ENCODE results near the gene UXT. TPM values are rescaled to one million over a fixed set of nuclear protein-coding genes. Genes with fewer than 3 reads are reported as not detected.

UXT gene
- total RNA-seq, 2 experiments from 2014 or later: 188 to 197 TPM

DNA sequence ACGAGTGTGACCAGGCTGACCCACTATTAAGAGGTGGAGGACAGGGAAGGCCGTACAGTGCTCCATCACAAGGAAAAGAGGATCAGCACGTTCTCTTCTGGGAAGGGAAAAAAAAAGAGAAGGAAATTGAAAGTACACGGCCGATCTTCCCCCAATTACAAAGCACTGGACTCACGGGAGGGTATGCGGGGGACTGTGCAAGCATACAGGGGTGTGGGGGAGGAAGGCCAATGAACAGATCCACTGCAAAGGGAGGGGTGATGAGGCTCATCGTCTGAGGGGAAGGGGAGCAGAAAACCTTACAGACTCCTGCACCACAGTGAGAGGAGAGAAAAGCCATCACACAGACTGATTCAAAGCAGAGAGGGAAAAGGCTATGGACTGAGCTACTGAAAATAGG, 9.7 kb downstream of the UXT start:
- Histone ChIP-seq H3K4me3 (ENCODE audit: low read length) (peak overlapping the region; percentile 83), H3K9me3 (ENCODE audit: control insufficient read depth in 1 of 2, insufficient read depth in 1 of 2, low read length in 2 of 2) (no peaks in the 10 kb centered on the region), H3K4me1 (ENCODE audit: insufficient read depth, low read length) (peaks cover 33% of the 10 kb centered on the region), H3K27ac (ENCODE audit: low read depth in 1 of 2, low read length in 2 of 2) (no peak overlapping the region), H3K27me3 (ENCODE audit: control insufficient read depth in 1 of 2, insufficient read depth in 2 of 2, low read length in 2 of 2) (no peaks in the 10 kb centered on the region), H3K36me3 (ENCODE audit: insufficient read depth, low read length) (peaks cover 24% of the 10 kb centered on the region)
- Mint-ChIP-seq H3K27me3 (no peaks in the 10 kb centered on the region), H3K4me3 (peak overlapping the region; percentile 91), H3K4me1 (ENCODE audit: low read depth) (peaks cover 47% of the 10 kb centered on the region), H3K36me3 (ENCODE audit: low read depth) (peaks cover 67% of the 10 kb centered on the region), H3K27ac (peak overlapping the region; percentile 89), H3K9me3 (no peaks in the 10 kb centered on the region)
- CTCF ChIA-PET: no interaction called here
- DNase-seq (no peak), ATAC-seq (ENCODE audit: poor library complexity) (no peak)
- TF ChIP-seq, protein P1, sequence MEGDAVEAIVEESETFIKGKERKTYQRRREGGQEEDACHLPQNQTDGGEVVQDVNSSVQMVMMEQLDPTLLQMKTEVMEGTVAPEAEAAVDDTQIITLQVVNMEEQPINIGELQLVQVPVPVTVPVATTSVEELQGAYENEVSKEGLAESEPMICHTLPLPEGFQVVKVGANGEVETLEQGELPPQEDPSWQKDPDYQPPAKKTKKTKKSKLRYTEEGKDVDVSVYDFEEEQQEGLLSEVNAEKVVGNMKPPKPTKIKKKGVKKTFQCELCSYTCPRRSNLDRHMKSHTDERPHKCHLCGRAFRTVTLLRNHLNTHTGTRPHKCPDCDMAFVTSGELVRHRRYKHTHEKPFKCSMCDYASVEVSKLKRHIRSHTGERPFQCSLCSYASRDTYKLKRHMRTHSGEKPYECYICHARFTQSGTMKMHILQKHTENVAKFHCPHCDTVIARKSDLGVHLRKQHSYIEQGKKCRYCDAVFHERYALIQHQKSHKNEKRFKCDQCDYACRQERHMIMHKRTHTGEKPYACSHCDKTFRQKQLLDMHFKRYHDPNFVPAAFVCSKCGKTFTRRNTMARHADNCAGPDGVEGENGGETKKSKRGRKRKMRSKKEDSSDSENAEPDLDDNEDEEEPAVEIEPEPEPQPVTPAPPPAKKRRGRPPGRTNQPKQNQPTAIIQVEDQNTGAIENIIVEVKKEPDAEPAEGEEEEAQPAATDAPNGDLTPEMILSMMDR (IDR thresholded peaks at IDR 0.05): no peak
- POLR2A ChIA-PET: interaction anchor here (1.2 to 1.8 kb wide), 3 partner anchors 20 to 504 kb away, joined by 4 to 5 read pairs (median 4); partner anchors contain the start of genes CFP, RBM10 and USP11
- intact Hi-C loops (cut with DNase I, micrococcal nuclease): loop anchor here in 1 of 2 experiments (5.0 to 10.0 kb wide), 3 partner anchors 162 to 457 kb away; partner anchors contain the start of gene UBA1

DNA sequence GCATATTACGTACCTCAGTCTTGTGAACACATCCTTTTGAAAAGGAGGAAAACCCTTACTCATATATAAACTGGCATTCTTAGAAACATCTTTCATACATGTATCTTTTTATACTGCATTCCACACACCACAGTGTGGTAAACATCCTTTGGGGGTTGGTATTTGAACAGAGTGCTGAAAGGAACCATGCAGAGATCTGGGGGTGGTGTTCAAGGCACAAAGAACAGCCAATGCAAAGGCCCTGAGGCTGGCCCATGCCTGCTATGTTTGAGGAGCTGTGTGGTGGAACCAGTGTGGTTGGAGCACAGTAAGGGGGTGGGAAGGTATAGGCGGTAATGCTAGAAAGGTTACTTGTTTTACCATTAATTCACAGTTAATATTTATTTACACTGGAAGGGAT, 10.6 kb downstream of the UXT start:
- H3K27ac ChIP-seq (ENCODE audit: low read depth in 1 of 2, low read length in 2 of 2): no peak overlapping the region
- TF ChIP-seq, protein P1 (IDR thresholded peaks at IDR 0.05): no peak
- H3K4me1 ChIP-seq (ENCODE audit: insufficient read depth, low read length): peaks cover 36% of the 10 kb centered on the region
- Mint-ChIP-seq H3K4me3 (peak overlapping the region; percentile 91), H3K9me3 (no peaks in the 10 kb centered on the region), H3K27me3 (no peaks in the 10 kb centered on the region), H3K4me1 (ENCODE audit: low read depth) (peaks cover 54% of the 10 kb centered on the region), H3K27ac (peak overlapping the region; percentile 89), H3K36me3 (ENCODE audit: low read depth) (peaks cover 71% of the 10 kb centered on the region)
- H3K4me3 ChIP-seq (ENCODE audit: low read length): no peak overlapping the region
- intact Hi-C loops (cut with DNase I, micrococcal nuclease): loop anchor here in 1 of 2 experiments (5.0 to 10.0 kb wide), 3 partner anchors 161 to 456 kb away; partner anchors contain the start of gene UBA1
- ChIA-PET POLR2A (interaction anchor here (1.2 to 1.8 kb wide), 3 partner anchors 19 to 503 kb away, joined by 4 to 5 read pairs (median 4); partner anchors contain the start of genes CFP, RBM10 and USP11), CTCF (no interaction called here)
- H3K36me3 ChIP-seq (ENCODE audit: insufficient read depth, low read length): peaks cover 20% of the 10 kb centered on the region
- H3K9me3 ChIP-seq (ENCODE audit: control insufficient read depth in 1 of 2, insufficient read depth in 1 of 2, low read length in 2 of 2): no peaks in the 10 kb centered on the region
- DNase-seq (no peak), ATAC-seq (ENCODE audit: poor library complexity) (no peak)
- no peaks in the 10 kb centered on the region for H3K27me3 ChIP-seq (ENCODE audit: control insufficient read depth in 1 of 2, insufficient read depth in 2 of 2, low read length in 2 of 2)

DNA sequence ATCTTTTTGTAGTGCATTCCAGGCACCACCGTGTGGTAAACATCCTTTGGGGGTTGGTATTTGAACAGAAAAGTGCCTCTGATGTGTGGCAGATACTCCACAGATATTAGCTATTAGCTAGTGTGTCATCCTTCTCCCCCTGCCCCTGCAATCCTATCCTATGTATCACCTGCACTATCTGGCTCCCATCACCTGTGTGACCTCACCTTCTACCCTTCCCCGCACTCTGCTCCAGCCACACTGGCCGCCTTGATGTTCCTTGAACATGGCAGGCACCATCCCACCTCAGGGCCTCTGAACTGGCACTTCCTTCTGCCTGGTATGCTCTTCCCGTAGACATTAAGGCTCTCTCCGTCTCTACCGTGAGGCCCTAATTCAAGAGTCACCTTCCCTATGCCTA, 12.3 kb downstream of the UXT start:
- no peaks in the 10 kb centered on the region for H3K27me3 Mint-ChIP-seq
- H3K9me3 Mint-ChIP-seq: no peaks in the 10 kb centered on the region
- Histone ChIP-seq H3K27me3 (ENCODE audit: control insufficient read depth in 1 of 2, insufficient read depth in 2 of 2, low read length in 2 of 2) (no peaks in the 10 kb centered on the region), H3K36me3 (ENCODE audit: insufficient read depth, low read length) (peaks cover 14% of the 10 kb centered on the region), H3K4me3 (ENCODE audit: low read length) (no peak overlapping the region), H3K27ac (ENCODE audit: low read depth in 1 of 2, low read length in 2 of 2) (no peak overlapping the region), H3K4me1 (ENCODE audit: insufficient read depth, low read length) (peaks cover 34% of the 10 kb centered on the region), H3K9me3 (ENCODE audit: control insufficient read depth in 1 of 2, insufficient read depth in 1 of 2, low read length in 2 of 2) (no peaks in the 10 kb centered on the region)
- H3K4me1 Mint-ChIP-seq (ENCODE audit: low read depth): peaks cover 54% of the 10 kb centered on the region
- peaks cover 66% of the 10 kb centered on the region for H3K36me3 Mint-ChIP-seq (ENCODE audit: low read depth)
- no peak for DNase-seq
- POLR2A ChIA-PET: no interaction called here
- CTCF ChIA-PET: no interaction called here
- ATAC-seq (ENCODE audit: poor library complexity): no peak
- H3K27ac Mint-ChIP-seq: peak overlapping the region; percentile 59
- H3K4me3 Mint-ChIP-seq: peak overlapping the region; percentile 38
- TF ChIP-seq, protein P1 (IDR thresholded peaks at IDR 0.05): no peak
- intact Hi-C loops (cut with DNase I, micrococcal nuclease): loop anchor here in 1 of 2 experiments (5.0 to 10.0 kb wide), 3 partner anchors 159 to 454 kb away; partner anchors contain the start of gene UBA1

Measured in CD4-positive, alpha-beta T cell (primary cell).